ENCODE measurements around the gene HES6.

DNA sequence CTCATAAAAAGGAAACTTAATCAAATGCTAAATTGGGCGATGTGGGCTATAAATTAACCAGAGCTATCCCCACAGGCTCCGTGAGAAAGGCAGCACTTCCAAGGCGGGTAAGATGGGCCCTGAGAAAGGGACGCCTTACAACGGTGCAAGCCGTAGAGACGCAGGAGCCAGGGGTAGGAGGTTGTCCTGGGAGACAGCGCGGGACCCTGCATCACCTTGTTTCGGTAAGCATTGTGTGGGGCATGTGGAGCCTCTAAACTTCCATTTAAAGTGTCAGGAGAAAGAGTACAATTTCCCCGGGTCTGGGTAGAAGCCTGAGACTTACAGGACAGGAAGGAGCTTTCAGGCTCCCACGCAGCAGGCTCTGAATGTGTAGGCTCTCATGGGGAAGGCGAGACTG is 49.7 kb upstream of the HES6 start:
- TF ChIP-seq, protein P1, sequence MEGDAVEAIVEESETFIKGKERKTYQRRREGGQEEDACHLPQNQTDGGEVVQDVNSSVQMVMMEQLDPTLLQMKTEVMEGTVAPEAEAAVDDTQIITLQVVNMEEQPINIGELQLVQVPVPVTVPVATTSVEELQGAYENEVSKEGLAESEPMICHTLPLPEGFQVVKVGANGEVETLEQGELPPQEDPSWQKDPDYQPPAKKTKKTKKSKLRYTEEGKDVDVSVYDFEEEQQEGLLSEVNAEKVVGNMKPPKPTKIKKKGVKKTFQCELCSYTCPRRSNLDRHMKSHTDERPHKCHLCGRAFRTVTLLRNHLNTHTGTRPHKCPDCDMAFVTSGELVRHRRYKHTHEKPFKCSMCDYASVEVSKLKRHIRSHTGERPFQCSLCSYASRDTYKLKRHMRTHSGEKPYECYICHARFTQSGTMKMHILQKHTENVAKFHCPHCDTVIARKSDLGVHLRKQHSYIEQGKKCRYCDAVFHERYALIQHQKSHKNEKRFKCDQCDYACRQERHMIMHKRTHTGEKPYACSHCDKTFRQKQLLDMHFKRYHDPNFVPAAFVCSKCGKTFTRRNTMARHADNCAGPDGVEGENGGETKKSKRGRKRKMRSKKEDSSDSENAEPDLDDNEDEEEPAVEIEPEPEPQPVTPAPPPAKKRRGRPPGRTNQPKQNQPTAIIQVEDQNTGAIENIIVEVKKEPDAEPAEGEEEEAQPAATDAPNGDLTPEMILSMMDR (conservative IDR thresholded peaks at IDR 0.05; ENCODE audit: low read length) = no peak
- no peak for TF ChIP-seq EZH2phosphoT487 (IDR thresholded peaks at IDR 0.05; ENCODE audit: borderline replicate concordance, low read depth, low read length)
